Measurements from ENCODE around the gene TMTC4.
A peak's percentile ranks its signal among the peaks of the same experiment; 100 is the strongest.

The TMTC4 gene

DNA sequence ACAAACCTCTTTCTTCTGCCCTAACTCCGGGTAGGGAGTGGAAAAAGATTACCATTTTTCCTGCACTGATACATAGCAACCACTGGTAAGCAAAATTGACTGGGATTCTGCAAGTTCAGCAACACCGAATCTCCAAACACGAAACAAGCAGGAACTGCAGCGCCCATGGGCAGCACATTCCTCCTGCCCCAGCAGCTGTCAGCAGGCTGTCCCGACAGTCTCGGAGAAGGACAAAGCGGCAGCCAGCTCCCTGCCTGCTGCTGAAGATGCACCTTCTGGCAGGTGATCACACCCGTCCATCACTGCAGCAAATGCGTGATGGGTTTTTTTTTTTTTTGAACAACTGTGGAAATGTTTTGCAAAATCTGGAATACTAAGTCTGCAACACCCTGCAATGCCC is 6.7 kb downstream of the TMTC4 start:
- no peak for DNase-seq (ENCODE audit: low spot score)

DNA sequence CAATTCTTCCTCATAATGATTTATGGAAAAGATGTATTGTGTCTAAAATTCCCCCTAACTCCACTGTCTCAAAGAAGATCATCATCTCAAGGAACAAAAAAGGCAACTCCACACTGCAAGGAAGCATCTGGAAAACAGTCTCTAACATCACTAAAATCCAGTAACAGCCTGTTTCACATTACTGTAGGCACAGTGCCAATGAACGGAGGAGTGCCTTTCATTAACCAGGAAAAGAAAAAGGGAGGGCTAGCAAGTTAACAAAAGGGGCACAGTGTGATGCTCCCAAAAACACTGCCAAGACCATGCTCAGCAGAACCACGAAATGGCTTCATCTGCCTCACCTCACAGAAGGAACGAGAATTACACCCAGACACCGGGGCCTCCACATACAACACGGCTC is 8.5 kb downstream of the TMTC4 start:
- no peak for DNase-seq (ENCODE audit: low spot score)

DNA sequence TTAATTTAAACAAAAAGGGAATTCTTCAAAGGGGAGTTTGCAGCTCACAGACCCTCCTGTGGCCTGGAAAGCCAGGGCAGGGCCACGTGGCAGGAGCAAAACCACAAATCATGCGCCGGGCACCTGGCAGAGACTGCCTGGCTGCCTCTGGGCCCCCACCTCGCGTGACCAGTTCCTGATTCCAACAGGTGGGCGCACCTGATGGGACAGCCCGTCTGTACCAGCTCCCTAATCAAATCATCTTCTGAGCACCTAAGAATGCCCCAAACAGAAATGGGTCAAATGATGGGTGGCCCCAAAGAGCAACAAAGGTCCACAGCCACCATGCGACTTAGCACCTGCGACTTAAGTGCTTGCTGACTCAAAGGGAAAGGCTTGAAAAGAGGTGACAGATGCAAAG is 9.2 kb downstream of the TMTC4 start:
- DNase-seq (ENCODE audit: low spot score), result no peak

DNA sequence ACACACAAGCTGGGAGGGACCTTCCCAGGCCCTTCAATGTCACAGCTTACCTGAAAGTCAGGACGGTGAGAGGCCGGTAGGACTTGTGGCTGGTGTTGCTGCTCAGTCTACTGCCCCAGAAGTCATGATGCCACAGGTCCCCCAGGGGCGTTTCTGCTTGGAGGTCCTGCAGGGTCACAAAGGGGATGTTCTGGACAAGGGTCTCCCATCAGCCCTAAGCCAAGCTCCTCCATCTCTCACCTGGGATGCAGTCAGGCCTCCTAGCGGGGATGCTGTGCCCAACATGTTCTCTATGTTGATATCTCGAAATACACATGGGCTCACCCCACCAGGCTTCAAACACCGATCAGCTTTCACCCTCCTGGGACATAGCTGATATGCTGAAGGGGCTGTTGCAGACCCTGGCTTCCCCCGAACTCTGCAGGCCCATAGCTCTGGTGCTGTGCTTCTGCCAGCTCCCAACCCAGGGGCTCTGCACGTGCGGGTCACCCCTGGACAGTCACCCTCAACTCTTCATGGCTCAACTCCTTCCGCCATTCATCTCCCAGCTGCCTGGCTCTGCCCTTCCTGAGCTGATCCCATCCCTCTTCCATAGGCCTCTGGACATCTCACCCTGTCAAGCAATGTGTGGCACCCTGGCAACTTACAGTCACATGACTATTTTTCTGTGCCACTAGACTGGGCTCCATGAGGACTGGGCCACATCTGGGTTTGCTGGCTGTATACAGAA is 10.3 kb downstream of the TMTC4 start:
- no peak for DNase-seq (ENCODE audit: low spot score)

DNA sequence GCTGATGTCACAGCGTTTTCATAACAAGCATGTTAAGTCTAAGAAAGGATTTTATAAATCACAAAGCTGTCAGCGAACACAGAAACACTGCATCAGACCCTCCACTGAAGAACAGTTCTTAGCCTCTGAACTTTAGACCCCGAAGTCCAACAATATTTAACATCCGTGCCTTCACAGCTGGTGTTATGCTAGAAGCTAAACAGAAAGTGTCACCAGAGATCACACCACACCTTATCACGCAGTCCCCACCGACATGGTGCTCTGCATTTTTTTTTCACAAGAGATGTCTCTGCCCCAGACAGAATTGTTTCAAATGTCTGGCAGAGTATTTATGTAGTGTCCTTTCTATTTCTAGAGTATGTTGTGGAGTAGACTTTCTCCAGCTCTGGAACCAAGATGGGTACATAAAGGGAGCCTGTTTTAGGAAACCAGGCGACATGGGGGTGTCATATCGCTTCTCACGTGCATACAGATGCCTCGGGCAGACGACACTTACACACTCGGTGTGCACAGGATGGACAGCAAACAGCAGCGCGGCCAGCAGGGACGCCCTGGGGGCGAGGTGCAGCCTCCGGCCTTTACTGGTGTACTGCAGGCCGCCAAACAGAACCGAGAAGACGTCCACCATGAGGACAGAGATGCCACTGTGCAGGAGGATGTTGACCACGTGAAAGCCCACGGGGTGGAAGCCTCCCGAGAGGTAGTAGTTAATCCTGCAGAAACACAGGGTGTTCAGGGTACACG is 12.0 kb downstream of the TMTC4 start:
- no peak for DNase-seq (ENCODE audit: low spot score)

DNA sequence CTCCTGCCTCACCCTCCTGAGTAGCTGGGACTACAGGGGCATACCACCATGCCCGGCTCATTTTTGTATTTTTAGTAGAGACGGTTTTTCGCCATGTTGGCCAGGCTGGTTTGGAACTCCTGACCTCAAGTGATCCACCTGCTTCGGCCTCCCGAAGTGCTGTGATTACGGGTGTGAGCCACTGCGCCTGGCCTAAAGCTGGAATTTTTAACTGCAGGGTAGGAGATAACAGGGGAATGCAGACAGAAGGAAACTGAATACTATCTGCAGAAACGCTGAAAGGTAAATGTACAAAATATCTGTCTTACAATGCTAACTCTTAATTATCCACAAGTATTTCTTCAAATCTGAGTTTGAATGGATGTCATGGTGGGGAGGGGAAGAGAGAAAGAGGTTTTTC is 13.8 kb downstream of the TMTC4 start:
- DNase-seq (ENCODE audit: low spot score), result no peak

DNA sequence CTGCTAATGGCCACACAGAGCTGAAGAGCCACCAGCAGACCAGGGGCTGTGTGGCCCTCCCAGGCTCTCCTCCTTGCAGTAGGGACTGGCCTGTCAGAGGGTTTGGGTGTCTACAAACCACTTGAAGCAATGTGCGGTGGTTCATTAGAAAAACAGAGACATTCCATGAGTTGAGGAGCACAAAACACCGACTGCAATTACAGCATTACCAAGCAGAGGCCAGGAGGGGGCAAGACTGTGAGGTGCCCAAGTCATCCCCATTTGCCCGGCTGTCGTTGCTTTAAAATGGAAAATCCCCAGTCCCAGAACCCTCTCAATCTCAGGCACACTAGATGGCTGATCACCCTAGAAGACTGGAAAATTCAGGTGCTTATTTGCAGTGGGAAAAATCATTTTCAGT is 15.0 kb downstream of the TMTC4 start:
- no peak for DNase-seq (ENCODE audit: low spot score)

DNA sequence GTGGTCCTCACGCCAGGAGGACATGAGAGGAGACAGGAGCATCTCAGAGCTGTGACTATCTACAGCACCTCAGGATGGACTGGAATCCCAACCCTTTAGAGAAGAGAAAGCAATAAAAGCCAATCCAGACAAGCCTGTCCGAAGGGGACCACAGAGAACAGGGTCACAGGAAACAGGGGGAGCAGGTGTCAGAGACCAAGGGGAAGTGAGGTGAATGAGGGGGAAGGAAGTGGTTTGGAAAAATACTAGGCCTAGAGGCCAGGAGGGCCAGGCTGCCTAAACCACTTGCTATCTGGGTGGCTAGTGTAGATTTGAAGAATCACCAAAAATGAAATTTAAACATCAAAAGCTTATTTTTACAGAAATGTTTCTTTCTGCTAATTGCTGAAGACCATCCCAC is 16.2 kb downstream of the TMTC4 start:
- no peak for DNase-seq (ENCODE audit: low spot score)

DNA sequence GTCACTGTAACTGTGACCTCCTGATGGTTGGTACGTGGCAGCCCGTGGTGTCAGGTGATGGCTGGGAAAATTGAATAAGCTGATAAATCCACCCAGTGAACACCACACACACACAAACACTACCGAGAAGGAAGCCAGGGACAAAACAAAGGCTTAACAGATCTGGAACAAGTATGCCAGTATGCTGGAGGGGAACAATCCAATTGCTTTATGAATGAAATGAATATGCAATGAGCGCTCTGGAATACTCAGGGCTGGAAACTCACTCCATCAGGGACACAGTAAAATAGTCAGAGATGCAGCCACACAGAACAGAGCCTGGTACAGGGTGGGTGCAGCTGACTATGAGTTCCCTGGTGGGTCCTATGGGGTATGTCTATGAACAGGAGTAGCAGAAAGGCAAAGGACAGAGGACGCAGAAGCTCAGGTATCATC is 16.7 kb downstream of the TMTC4 start:
- no peak for DNase-seq (ENCODE audit: low spot score)

DNA sequence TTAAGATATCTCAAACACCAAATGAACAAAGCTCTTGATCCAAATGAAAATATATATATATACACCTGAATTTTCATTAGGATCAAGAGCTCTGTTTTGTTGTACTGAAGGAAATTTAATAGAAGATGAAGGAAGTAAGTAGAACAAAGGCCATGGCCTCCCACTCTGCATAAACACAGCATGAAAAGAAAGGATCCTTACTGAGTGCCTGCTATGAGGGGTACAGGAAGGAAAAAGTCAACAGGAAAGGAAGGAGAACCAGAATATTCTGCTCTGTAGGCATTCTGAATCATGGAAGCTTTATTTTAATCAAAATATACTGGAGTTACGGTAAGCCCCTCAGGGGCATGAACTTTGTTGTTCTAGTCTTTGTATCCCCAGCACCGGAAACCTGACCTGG is 22.1 kb downstream of the TMTC4 start:
- DNase-seq (ENCODE audit: low spot score), result no peak

DNA sequence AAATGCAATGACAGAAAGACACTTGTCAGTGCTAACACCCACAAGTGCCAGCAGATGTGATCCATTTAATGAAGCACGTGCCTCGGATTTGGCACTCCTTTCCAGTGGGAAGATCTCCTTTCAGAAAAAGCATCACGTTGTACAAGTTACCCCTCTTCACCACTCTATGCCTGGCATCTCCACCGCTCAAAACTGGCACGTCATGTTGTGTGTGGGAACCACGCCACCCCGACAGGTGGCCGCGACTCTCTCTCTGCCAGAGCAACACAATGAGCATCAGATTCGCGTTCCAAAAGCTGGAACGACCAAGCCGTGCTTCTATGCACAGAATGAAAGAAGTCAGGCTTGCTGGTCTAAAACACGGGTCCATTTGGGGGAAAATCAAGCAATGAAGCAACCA is 24.3 kb downstream of the TMTC4 start:
- DNase-seq (ENCODE audit: low spot score), result no peak

DNA sequence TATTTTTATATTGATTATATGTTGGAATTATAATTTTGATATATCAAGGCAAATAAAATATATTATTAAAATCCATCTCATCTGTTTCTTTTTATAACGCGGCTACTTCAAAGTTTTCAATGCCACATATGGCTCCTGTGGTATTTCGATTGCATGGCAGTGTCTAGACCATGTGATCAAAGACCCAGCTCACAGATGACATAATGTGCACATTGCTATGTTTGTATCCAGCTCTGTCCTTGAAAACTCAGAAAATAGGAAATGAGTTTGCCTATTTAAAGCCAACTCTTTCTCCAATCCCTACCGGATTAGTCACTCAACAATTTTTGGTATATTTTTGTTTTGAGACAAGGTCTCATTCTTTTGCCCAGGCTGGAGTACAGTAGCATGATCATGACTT is 26.2 kb downstream of the TMTC4 start:
- no peak for DNase-seq (ENCODE audit: low spot score)

DNA sequence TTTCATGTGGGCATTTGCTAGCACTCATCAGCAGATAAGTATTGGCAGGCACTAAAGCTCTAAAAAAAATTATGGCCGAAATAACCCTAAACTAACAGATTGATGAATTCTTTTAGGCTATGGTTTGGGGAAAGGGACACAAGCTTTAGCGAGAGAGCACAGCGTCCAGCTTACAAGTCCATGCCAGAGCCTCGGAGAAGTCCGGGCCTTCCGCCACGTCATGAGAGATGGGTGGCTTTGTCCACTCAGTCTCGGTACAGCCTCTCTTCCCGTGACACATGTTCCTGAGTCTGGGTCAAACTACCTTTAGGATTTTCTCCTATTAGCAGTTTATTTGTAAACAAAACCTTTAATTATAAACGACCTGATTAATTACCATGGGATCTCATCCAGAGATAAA is 27.7 kb downstream of the TMTC4 start:
- DNase-seq (ENCODE audit: low spot score), result no peak

DNA sequence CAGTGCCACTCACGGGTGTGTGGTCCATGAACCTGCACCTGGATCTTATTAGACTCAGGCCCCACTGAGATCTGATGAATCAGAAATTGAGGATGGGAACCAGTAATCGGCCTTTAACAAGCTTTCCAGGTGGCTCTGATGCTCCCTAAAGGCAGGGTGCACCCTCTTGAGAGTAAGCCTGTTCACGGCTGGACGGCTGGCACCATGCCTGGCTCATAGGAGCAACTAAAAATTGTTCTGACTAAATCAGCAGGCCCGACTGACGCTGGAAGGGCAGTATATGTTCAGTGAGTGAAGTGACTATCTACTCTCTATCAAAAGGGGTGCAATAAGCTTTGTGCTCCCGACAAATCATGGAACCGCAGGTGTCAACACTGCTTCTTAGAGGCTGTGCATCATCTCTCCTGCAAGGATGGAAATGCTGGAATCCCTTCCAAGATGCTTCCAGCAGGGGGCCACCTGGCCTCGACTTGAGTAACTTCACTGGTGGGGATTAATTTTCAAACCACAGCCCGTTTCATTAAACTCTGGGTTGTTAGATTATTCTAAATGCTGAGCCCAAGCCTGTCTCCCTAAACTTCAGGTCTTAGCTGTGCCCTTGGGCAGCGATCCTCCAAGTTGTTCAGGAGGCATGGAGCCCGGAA is 28.4 kb downstream of the TMTC4 start:
- peak; percentile 69 for DNase-seq (ENCODE audit: low spot score)

DNA sequence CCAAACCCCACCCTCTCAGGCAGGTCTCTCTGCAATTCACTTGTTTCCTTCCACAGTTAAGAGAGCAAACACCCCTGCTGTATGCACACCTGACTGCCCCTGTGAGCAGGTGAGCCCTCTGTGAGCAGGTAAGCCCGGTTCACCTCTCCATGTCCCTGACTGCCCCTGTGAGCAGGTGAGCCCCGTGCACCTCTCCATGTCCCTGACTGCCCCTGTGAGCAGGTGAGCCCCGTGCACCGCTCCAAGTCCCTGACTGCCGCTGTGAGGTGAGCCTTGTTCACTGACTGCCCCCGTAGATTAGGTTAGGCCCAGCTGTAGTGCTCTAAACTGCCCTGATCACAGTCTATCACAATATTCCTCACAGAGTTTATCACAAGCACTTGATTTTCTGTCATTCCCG is 29.2 kb downstream of the TMTC4 start:
- DNase-seq (ENCODE audit: low spot score), result no peak

DNA sequence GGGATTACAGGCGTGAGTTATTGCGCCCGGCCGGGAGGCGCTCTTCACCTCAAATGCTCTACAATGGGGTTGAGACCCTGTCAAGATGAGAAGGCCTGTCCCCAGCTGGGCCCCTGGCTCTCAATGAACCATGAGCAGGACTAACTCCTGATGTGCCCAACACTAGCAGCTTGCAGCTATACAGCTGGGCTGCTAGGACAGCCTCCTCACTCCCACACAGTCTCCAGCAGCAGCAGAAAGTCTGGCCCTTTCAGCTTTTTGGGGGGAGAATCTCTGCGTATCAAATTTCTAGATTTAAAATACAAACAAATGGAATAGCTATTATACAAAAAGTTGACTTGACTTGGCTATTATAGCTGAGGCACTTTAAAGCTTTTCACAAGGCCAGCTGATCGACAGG is 30.2 kb downstream of the TMTC4 start:
- no peak for DNase-seq (ENCODE audit: low spot score)

DNA sequence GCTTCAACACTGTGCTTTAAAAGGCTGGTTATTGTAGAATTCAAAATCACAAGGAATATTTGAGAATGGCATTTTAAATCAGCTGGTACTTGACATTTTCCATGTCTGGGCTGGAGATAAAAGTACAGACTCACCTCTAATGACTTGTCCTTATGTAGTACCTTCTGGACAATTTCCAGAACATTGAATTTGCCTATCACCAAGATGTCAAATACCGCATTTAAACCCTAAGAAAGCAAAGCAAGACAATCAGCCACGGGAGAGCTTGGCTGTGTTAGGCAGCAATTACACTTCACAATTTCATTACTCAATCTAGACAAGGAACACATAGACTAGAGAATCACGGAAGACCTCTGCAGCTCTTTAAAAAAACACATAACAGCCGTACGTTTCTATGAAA is 36.8 kb downstream of the TMTC4 start:
- no peak for DNase-seq (ENCODE audit: low spot score)

DNA sequence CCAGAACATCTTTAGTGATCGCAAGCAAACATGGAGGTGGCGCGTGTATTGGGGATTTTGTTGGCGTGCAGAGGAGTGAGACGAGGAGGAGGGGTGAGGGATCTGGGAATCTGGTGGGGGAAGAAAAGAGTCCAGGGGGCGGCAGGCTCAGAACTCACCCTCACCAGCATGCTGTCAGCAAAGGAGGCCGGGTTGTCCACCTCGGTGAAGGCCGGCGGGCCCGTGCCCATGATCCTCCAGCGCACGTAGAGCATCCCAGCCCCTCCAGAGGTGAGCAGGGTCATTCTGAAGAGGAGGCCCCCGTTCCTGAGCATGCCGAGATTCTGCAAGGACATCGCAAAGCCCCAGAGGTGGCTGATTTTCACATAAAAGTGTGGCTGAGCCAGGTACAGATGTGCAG is 37.2 kb downstream of the TMTC4 start:
- DNase-seq (ENCODE audit: low spot score), result no peak

DNA sequence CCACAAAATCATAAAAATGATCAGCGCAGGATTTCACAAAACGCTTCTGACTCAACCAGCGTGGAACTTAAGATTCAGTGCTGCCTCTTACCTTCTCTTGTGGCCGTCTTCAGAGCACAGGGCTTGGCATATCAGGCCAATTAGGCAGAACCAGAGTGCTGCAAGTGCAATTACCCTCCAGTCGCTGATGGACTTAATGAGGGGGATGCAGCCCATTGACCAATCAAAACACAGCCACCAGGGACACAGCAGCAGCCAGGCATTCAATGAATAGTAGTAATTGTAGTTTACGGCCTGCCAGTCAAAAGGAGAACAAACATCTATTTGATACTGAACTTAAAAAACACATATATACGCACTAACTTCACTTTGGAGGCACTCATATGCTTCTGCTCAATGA is 38.2 kb downstream of the TMTC4 start:
- DNase-seq (ENCODE audit: low spot score), result no peak

DNA sequence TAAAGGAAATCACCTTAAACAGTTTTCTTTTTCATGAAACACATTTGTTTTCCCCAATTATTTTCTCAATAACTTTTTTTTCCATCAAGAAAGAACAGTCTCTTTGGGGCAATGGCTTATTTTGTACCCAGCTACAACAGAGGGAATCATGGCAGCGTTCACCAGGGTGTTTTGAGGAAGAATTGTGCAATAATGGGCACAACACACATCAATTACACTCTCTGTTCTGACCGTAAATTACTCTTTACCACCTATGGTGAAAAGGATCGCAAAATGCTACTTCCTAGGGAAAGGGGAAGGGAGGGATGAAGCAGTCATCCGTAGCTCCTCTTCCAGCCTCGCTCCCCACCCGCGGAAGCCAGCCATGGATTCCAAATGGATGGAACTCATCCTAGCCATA is 38.6 kb downstream of the TMTC4 start:
- no peak for DNase-seq (ENCODE audit: low spot score)

DNA sequence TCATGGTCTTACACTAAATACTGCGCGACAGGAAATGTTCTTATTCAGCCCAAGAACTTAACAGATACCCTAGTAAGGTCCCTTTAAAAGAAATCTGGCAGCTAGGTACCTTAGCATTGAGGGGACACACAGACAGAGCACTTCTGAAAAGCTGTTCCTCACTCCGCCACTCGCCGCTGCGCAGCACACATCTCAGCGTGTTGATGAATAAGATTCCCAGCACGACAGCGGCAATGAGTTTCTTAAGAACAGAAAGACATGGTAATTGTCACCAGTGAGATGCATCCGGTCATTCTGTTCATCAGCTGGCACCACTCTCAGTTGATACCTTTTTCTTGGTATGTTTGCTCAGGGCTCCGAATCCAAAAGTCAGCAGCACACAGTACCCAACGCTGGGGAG is 39.9 kb downstream of the TMTC4 start:
- no peak for DNase-seq (ENCODE audit: low spot score)

DNA sequence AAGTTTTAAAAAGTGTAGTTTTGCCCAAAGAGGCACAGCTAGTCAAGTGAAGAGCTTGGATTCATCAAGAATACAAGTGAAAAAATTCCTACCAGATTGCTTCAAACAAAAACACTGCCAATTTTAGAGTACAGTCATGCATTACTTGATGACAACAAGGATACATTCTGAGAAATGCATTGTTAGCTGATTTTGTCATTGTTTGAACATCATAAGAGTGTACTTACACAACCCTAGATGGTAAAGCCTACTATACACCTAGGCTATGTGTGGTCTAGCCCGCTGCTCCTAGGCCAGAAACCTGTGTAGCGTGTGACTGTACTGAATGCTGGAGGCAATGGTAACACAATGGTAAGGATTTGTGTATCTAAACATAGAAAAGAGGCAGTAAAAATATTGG is 41.1 kb downstream of the TMTC4 start:
- DNase-seq (ENCODE audit: low spot score), result no peak

DNA sequence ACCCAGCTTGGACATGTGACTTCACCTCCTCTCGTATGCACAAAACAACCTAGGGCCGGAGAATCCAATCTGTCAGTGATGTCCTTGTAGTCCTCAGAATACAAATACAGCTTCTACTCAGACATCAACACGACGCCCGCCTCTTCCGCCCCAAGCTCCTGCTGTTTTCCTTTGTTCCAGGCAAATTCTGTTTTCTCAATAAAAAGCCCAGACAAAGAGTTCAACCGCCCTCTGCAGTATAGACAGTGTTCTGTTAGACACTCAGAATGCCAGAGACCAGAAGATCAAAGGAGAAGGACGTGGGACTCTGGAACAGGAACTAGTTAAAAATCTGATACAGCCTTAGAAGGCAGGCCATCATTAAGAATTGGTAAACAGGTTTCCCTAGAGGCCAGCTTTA is 44.0 kb downstream of the TMTC4 start:
- no peak for DNase-seq (ENCODE audit: low spot score)

DNA sequence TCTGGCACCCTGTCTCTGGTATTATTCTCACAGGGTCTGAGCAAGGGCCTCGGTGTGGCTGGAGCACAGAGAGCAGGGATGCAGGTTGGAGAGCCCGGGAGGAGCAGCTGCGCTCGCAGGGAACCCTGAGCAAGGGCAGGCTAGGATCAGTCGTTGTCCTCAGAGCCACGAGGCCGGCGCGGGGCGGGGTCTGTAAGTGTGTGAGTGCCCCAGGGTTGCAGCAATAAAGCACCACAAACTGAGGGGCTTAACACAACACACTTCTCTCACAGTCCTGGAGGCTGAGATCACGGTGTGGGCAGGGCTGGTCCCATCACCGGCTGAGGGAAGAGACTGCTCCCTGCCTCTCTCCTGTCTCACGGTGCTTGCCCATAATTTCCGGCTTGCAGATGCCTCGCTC is 47.5 kb downstream of the TMTC4 start:
- DNase-seq (ENCODE audit: low spot score), result no peak
